IMR-90 (cell line): Measurements from ENCODE around the gene GOLPH3L.
"Not testable (repeated sequence)": the region's sequence is repeated elsewhere in the genome, so short reads cannot be mapped to it uniquely, and the experiment has no call there.

Experiments
- BHLHE40 ChIP-seq: fragments of 150-350 bp; IDR thresholded peaks from 2 replicates; pipeline ENCODE4 v1.6.1; 2016; ENCODE audit warnings: mild to moderate bottlenecking, low read depth, low read length
- CEBPB ChIP-seq: IDR thresholded peaks from 2 replicates; pipeline ENCODE4 v1.6.1; 2012; ENCODE audit warnings: low read depth, low read length, improper control_type of control experiment
- CTCF ChIP-seq: conservative IDR thresholded peaks from 2 replicates; pipeline ENCODE4 v1.5.1; 2012; ENCODE audit warnings: mild to moderate bottlenecking, low read depth, low read length, improper control_type of control experiment
- ELK1 ChIP-seq: fragments of 150-350 bp; IDR thresholded peaks from 2 replicates; pipeline ENCODE4 v1.6.1; 2016; ENCODE audit warnings: low read depth, mild to moderate bottlenecking, low read length, moderate library complexity, borderline replicate concordance
- FOS ChIP-seq: fragments of 150-350 bp; IDR thresholded peaks from 2 replicates; pipeline ENCODE4 v1.6.1; 2016; ENCODE audit warnings: low read depth, low read length
- MAFK ChIP-seq: IDR thresholded peaks from 2 replicates; pipeline ENCODE4 v1.6.1; 2012; ENCODE audit warnings: low read depth, low read length, improper control_type of control experiment
- MXI1 ChIP-seq: IDR thresholded peaks from 2 replicates; pipeline ENCODE4 v1.6.1; 2012; ENCODE audit warnings: low read depth, mild to moderate bottlenecking, low read length, moderate library complexity, borderline replicate concordance
- NFE2L2 ChIP-seq: fragments of 150-350 bp; IDR thresholded peaks from 2 replicates; pipeline ENCODE4 v1.6.1; 2016; ENCODE audit warnings: low read depth, mild to moderate bottlenecking, low read length
- POLR2A ChIP-seq: IDR thresholded peaks from 2 replicates; pipeline ENCODE4 v1.6.1; 2012; ENCODE audit warnings: mild to moderate bottlenecking, low read depth, low read length
- RAD21 ChIP-seq: IDR thresholded peaks from 2 replicates; pipeline ENCODE4 v1.6.1; 2012; ENCODE audit warnings: low read length, improper control_type of control experiment
- RCOR1 ChIP-seq: IDR thresholded peaks from 2 replicates; pipeline ENCODE4 v1.6.1; 2012; ENCODE audit warnings: mild to moderate bottlenecking, low read length, improper control_type of control experiment; ENCODE audit not compliant: insufficient replicate concordance
- RFX5 ChIP-seq: IDR thresholded peaks from 2 replicates; pipeline ENCODE4 v1.8.0; 2012; ENCODE audit warnings: low read depth, mild to moderate bottlenecking, low read length, moderate library complexity
- SMC3 ChIP-seq: fragments of 150-350 bp; IDR thresholded peaks from 2 replicates; pipeline ENCODE4 v1.6.1; 2016; ENCODE audit warnings: low read depth, mild to moderate bottlenecking, antibody characterized with exemption, low read length, moderate library complexity
- USF2 ChIP-seq: fragments of 150-350 bp; IDR thresholded peaks from 2 replicates; pipeline ENCODE4 v1.6.1; 2017; ENCODE audit warnings: mild to moderate bottlenecking, antibody characterized with exemption, low read length, low read depth

GRCh38 chr1:150709031-150709430, 12.1 kb upstream of the GOLPH3L start:
- not testable (repeated sequence) for TF ChIP-seq CTCF, POLR2A, RFX5, SMC3, CEBPB, BHLHE40, ELK1, USF2, FOS, MXI1, RAD21, MAFK, RCOR1, NFE2L2
